ENCODE data around the gene IFIT3.
"Not testable (repeated sequence)": the region's sequence is repeated elsewhere in the genome, so short reads cannot be mapped to it uniquely, and the experiment has no call there.

IFIT3 gene, protein sequence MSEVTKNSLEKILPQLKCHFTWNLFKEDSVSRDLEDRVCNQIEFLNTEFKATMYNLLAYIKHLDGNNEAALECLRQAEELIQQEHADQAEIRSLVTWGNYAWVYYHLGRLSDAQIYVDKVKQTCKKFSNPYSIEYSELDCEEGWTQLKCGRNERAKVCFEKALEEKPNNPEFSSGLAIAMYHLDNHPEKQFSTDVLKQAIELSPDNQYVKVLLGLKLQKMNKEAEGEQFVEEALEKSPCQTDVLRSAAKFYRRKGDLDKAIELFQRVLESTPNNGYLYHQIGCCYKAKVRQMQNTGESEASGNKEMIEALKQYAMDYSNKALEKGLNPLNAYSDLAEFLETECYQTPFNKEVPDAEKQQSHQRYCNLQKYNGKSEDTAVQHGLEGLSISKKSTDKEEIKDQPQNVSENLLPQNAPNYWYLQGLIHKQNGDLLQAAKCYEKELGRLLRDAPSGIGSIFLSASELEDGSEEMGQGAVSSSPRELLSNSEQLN

DNA sequence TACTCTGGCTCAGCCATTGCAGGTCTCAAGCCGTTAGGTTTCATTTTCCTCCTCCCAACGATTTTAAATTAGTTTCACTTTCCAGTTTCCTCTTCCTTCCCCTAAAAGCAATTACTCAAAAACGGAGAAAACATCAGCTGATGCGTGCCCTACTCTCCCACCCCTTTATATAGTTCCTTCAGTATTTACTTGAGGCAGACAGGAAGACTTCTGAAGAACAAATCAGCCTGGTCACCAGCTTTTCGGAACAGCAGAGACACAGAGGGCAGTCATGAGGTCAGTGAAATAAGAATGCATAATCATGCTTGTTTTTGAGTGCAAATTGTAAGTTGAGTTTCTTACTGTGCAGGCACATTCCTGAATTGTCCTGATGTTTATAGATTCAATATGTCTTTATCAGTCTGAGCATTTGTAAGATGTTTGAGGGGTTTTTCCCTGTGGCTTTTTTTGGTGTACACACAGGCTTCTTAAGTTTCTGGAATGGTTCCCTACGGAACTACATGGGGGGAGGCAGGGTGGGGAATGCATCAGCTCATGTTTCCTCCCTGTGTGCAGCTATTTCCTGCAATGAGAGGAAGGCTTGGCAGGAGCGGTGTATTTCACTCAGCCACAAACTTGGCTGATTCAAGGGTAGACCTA is at the start of gene IFIT3:
IFIT3 (plus strand) TSS at position 195 of the 639 bp plus-strand sequence; CDS start at position 272, 77 bp downstream.
- ATAC-seq, result peak; percentile 40 to 41

DNA sequence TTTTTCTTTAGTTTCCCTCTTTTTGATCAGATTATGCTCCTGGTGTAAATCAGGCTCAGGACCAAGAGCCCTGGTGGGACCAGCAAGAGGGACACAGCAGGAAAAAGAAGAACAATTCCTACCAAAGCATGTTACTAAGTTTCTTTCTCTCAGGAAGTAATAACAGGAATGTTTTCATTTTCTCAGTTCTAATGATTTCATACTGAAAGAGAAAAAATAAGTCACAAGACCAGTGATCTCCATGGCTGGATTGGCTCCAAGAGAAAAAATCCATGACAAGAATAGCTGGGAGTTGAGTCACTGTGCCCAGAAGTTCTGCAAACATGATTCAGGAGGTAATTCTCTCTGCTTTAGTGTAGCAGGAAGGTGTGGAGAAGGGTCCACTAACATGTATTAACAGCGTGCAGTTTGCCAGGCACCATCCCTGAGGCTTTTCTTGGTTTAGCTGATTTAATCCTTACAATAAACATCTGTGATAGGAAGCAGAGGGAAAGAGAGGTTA is 49.7 kb upstream of the IFIT3 start:
- no peak for ATAC-seq

DNA sequence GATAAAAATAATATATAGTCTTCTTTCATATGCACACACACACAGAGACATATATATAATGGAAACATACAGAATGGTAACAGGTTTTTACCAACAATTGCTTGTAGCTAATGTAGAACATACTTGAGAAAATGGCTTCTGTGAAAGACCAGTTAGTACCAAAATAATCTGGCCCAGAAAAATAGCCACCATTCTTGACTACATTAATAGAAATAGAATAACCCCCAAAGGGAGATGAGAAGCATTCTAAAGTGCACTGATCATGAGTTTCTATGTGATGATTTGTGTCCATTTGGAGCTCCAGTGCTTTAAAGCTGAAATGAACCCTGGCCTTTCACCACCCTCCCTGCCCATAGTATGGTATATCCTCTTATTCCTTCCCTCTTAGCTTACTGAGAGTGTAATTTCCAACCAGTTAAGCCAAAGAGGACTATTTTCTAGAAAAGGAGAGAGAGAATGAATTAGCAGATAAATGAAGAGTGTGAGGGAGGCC is 48.9 kb upstream of the IFIT3 start:
- ATAC-seq, result no peak

DNA sequence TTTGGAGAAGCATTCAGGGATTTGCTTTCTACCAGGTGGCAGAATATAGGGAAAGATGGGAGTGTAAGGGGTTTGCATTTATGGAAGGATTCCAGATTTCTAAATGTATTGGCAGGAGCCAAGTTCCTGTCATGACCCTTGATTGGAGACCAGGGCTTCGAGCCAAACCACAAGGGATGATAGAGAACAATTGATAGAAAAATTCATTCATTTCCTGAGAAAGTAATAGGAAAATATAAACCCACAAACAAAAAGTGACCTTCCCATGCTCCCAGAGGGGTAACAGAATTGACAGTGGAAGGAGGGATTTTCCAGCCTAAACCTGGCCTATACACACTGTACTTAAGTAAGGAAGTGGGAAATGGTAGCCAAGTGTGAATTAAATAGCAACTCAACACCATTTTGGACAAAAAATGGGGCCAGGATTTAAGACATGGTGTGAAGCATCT is 48.4 kb upstream of the IFIT3 start:
- no peak for ATAC-seq

DNA sequence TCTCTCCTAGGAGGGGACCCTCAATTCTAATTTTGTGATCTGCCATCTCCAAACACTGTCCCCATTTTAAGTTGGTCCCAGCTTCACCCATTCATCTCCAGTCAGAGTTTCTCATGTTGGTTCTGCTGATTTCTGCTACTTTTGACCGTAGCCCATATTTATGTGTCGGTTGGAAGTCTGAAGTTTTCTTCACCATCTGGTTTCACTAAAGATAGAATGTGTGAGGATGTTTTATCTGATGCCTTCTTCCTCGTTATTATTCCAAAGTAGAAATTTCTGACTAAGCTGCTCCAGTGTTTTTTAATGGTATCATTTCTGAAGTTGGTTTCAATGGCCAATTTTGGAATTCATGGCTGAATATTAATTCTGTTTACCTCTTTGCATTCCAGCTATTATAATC is 47.3 kb upstream of the IFIT3 start:
- ATAC-seq, result no peak

DNA sequence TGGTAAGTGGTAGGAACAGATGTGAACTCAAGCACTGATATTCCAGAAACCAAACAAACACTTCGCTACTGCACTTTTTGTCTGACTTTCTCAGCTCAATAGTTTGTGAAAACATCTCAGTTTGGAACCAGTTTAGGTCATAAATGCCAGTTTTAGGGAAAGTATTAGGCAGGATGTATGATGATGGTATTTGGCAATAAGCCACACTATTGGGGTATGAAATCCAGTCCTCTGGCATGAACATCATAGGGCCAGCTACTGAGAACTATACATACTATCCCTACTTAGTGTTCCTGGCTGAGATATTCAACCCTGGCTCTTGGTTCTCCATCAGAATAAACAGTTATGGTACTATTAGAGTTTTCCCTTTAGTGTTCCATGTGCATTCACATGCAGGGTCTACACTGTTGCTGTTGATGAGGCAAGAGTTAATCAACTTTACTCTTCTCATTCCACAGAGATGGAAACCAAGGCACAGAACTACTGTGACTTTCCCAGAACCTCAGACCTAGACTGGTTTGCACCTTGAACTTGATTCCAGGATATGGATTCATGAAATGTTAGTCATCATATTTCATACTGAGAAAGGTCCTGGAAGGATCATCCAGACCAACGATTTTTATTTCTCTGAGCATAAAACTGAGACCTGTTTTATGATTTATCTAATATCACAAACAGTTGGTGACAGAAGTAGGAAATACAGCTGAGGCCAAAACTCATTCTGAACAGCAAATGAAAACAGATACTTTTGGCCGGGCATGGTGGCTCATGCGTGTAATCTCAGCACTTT is 46.0 kb upstream of the IFIT3 start:
- ATAC-seq, result no peak

DNA sequence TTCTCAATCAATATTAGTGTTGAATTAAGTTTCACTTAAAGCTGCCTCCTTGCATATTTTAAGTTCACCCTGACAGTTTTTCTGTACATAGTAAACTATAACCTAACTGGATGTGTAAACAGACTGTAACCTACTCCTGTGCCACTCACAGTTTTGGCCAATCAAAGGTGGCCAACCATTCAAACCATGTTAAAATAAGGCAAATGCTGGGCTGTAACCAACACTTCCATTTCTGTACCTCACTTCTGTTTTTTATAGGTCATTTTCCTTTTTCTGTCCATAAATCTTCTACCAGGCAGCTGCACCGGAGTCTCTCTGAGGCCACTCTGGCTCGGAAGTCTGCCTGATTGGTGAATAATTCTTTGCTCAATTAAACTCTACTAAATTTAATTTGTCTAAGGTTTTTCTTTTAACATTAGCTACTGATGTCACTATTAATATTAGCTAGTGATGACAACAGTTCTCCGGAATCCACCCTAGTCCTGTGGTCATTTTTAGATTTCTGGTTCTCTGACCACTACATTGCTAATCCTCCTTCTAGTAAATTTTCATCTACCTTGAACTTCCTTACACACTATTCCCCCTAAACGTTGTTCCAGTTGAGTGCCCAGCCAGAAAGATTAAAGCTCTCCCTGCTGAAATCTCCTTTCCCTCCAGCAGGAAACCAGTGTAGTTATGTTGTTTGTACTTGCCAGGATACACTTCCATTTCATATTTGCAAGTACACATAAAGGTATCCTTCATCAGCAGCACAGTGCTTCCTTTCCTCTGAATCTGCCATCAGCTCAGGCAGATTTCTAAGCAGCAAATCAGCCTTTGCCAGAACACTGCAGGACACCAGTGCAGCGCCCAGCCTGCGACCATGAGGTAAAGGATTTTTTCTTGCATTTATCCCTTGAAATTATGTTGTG is 44.5 kb upstream of the IFIT3 start:
- no peak for ATAC-seq

DNA sequence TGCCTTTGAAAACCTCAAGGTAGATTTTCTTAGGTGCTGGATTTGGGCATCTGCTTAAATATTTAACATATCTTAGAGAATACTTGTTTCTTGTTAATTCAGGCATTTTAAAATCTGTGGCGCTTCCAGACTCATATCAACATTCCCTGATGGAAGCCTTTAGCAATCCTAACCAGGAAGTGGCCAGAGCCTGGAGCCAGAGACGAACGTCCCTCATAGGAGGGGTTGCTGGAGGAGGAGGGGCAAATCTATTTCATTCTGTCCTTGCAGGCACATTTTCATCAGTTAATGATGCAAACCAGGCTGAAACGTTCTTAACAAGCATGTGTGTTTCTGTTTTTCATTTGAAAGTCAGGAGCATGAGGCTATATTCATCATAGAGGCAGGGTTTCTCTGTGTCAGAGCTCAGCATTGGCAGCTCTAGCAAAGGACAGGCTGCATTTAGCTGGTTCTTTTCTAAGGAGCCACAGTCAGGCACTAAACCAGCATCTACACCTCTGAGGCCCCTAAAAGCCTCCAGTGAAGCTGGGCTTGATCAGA is 43.8 kb upstream of the IFIT3 start:
- no peak for ATAC-seq

DNA sequence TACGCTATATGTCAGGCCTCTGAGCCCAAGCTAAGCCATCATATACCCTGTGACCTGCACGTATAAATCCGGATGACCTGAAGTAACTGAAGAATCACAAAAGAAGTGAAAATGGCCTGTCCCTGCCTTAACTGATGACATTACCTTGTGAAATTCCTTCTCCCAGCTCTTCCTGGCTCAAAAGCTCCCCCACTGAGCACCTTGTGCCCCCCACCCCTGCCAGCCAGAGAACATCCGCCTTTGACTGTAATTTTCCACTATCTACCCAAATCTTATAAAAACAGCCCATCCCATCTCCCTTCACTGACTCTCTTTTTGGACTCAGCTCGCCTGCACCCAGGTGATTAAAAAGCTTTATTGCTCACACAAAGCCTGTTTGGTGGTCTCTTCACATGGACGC is 43.1 kb upstream of the IFIT3 start:
- ATAC-seq, result not testable (repeated sequence)

DNA sequence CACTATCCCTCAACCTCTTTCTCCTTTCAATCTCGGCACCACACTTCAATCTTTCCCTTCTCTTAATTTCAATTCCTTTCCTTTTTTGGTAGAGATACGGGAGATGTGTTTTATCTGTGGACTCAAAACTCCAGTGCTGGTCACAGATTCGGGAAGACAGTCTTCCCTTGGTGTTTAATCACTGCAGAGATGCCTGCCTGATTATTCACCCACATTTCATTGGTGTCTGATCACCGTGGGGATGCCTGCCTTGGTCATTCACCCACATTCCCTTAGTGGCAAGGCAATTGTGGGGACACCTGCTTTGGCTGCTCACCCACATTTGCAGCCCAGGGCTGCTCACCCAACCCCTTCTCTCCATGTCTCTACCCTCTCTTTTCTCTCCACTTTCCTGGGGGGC is 42.5 kb upstream of the IFIT3 start:
- not testable (repeated sequence) for ATAC-seq

DNA sequence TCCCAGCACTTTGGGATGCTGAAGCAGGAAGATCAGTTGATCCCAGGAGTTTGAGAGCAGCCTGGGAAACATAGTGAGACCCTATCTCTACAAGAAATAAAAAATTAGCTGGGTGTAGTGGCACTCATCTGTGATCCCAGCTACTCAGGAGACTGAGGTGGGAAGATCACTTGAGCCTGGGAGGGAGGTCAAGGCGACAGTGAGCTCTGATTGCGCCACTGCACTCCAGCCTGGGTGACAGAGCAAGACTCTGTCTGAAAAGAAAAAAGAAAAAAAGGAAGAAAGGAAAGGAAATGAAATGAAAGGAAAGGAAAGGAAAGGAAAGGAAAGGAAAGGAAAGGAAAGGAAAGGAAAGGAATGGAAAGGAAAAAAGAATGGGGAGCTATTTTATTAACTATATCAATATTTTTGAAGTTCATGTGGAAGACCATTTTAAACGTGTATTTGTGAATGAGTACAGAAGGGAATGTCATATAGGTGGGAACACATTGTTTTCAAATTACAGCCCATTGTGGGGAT is 33.0 kb upstream of the IFIT3 start:
- no peak for ATAC-seq

DNA sequence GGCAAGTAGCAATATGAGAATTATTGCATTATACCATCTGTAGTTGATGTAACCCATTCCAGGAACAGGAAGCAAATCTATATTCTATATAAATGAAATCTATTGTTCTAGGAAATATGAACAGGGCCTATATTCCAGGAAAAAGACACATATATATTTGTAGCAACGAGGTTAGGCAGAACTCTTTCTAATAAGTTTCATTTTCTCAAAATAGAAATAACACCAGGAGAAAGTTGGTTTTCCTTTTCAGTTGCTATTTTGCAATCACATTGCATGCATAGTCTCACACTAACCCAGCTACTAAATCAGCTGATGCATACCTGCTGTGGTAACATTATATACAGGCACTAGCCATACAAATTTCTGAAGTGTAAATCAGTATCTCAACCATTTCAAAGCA is 32.2 kb upstream of the IFIT3 start:
- peak; percentile 79 to 87 for ATAC-seq

DNA sequence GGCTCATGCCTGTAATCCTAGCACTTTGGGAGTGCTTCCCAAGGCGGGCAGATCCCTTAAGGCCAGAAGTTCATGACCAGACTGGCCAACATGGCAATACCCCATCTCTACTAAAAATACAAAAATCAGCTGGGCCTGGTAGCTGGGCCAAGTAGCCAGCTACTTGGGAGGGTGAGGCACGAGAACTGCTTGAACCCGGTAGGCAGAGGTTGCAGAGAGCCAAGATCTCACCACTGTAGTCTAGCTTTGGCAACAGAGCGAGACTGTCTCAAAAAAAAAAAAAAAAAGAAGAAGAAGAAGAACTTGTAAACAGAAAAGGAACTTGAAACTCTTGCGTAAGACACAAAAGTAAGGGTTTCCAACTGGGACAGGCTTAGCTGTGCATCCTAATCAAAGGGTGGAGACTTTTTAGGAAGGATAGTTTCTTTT is 31.6 kb upstream of the IFIT3 start:
- no peak for ATAC-seq

DNA sequence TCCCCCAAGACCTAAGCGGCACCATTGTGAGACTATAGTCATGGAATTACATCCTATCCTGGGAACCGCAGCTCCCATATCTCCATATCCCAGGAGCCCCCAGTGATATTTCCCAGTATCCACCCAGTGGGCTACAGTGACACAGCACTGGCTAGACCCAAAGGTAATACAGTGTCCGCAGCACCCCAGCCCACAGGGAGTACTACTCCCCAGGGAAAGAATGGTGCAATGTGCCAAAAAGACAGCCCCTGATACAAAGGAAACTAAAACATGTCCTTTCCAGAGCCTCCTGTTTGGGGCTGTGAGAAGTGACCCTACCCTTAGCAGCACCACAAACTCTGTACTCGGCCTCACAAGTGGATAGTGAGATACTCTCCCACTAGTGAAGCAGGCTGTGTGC is 30.4 kb upstream of the IFIT3 start:
- no peak for ATAC-seq

DNA sequence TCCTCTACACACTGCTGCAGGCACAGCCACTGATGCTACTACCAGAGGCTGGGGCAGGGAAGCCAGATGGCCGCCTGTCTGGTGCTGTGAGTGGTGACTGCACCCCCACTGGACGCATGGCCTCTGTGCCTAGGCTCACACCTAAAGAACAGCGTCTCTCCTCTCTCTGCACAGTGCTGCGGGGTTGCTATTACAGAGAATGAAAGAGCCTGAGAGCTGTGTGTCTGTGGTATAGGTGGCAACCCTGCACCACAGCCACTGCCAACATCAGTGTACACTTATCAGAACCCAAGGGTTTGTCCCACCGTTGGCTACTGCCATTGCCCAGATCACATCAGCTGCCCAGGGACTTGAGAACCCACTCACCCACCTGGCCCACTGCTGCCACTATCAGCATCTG is 30.0 kb upstream of the IFIT3 start:
- ATAC-seq, result no peak

DNA sequence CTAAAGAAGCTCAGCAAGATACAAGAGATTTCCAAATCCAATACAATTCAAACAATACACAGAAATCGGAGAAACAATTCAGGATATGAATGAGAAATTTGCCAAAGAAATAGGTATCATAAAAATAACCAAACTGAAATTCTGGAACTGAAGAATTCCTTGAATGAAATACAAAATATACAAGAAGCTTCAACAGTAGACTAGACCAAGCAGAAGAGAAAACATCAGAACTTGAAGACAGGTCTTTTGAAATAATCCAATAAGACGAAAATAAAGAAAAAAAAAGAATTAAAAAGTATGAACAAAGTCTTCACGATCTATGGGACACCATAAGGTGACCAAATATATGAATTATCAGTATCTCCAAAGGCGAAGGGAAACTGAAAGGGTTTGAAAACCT is 28.8 kb upstream of the IFIT3 start:
- no peak for ATAC-seq

DNA sequence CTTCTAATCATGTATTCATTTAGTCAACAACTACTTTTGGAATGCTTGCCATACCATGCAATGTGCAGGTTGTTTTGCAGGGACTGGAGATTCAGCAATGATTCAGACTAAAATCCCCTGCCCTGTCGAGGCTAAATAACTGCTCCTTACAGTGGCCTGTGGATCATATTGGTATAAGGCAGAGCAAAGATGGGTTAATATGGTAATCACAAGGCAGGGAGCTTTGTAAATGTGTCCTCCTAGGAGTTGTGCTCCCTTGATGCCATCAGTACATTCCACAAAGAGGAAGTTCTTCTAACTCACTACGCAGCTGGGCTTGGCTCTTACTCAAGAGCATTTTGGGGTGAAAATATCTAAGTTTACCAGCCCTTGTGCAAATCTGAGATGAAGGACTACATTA is 26.6 kb upstream of the IFIT3 start:
- peak; percentile 29 to 41 for ATAC-seq

DNA sequence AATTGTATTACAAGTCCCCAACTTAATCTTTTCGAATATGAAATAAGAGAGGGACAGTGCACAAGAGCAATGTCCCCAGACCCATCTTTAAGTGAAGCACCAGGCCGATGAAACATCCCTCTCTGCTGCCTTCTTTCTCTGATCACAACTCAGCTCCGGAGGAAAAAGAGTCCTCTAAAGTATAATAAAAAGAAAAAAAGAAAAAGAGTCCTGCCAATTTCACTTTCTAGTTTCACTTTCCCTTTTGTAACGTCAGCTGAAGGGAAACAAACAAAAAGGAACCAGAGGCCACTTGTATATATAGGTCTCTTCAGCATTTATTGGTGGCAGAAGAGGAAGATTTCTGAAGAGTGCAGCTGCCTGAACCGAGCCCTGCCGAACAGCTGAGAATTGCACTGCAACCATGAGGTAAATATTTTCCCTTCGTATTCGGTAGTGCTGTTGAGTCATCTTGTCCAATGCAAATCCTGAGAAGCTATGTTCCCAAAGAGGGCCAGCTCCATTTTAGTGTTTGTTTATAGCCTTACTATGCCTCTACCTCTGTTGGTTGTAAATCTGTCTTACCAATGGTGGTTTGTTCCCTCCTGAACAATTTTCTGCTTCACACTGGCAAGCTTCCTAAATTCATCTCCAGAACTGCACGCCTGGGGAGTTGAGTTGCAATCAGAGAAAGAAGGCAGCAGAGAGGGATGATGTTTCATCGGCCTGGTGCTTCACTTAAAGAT is 25.9 kb upstream of the IFIT3 start, which contains the start of gene IFIT2:
IFIT2 (plus strand) TSS at position 326 of the 725 bp plus-strand sequence; CDS start at position 404, 78 bp downstream.
- ATAC-seq, result peak; percentile 67 to 70

DNA sequence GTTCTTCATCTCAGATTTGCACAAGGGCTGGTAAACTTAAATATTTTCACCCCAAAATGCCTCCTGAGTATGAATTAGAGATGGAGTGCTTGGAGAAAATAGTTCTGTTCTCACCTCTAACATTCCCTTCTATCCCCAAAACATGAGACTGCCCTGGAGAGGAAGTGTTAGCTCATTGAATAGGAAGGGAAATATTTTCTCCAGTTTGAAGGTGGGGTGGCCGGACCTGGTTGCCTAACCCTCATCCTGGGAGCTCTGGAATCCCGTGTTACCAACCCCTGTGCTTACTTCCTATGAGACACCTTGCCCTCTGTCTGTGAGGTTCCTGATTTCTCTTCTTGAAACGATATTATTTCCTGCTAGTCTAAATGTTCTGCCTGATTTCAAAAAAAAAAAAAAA is 25.2 kb upstream of the IFIT3 start:
- ATAC-seq, result no peak

DNA sequence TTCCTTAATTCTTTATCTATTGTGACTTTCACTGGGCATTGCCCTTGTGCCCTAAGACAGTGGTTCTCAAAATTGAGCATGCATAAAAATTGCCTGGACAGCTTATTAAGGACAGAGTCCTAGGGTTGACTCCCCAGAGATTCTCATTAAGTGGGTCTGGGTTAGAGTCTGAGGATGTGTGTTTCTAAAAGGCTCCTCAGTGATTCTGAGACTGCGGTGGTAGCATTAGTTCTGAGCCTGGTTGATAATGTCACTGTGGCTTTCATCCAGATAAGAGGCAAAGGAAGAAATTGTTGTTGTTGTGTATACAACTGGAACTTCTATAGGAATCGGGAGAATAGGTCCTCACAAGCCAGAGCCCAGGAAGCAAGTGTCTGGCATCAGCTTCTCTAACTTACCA is 24.6 kb upstream of the IFIT3 start:
- no peak for ATAC-seq
